Naive B cell (primary cell): ENCODE results near the gene TOM1L2. TPM values are rescaled to one million over a fixed set of nuclear protein-coding genes. Genes with fewer than 3 reads are reported as not detected.

Source experiments
- ATAC-seq, 2 donors: fragments of 150-1000 bp; cut with Tn5 transposase; 2 replicates each; pipeline ENCODE4 v1.10.0; 2021; ENCODE audit warnings: low read depth in 2 of 2, mild to moderate bottlenecking in 2 of 2, moderate library complexity in 2 of 2
- DNase-seq: peaks from one replicate; pipeline ENCODE4 v3.0.0; 2022
- H3K27ac Mint-ChIP-seq, 6 donors: one replicate each; pipeline ENCODE4 v1.8.0; 2020 to 2022; ENCODE audit warnings: mild to moderate bottlenecking in 6 of 6, mixed read lengths in 6 of 6, moderate library complexity in 5 of 6, inconsistent platforms in 2 of 6
- H3K27me3 Mint-ChIP-seq, 3 donors: one replicate each; pipeline ENCODE4 v1.8.0; 2021 to 2022; ENCODE audit warnings: mixed read lengths in 3 of 3, mild to moderate bottlenecking in 1 of 3
- H3K36me3 Mint-ChIP-seq, 2 donors: one replicate each; pipeline ENCODE4 v1.8.0; 2020 to 2022; ENCODE audit warnings: mixed read lengths in 2 of 2, inconsistent platforms in 1 of 2, mild to moderate bottlenecking in 1 of 2
- H3K4me1 Mint-ChIP-seq, 3 donors: one replicate each; pipeline ENCODE4 v1.8.0; 2020 to 2022; ENCODE audit warnings: mixed read lengths in 3 of 3, inconsistent platforms in 1 of 3, mild to moderate bottlenecking in 1 of 3, moderate library complexity in 1 of 3
- H3K4me3 Mint-ChIP-seq, 8 donors: one replicate each; pipeline ENCODE4 v1.8.0; 2020 to 2022; ENCODE audit warnings: mild to moderate bottlenecking in 8 of 8, mixed read lengths in 8 of 8, moderate library complexity in 8 of 8, inconsistent platforms in 2 of 8
- H3K9me3 Mint-ChIP-seq, 7 donors: one replicate each; pipeline ENCODE4 v1.8.0; 2020 to 2022; ENCODE audit warnings: mixed read lengths in 7 of 7, mild to moderate bottlenecking in 5 of 7, inconsistent platforms in 2 of 7, moderate library complexity in 1 of 7
- polyA plus RNA-seq, 6 donors: library from polyadenylated mRNA; unstranded; fragments of 300-500 nt; fragmentation: Illumina TruSeq; gene quantifications; one replicate each; pipeline ENCODE4 v1.2.3, GENCODE V29; 2021; ENCODE audit warnings: low read depth in 6 of 6

Gene TOM1L2
- polyA plus RNA-seq, 6 donors from 2014 or later = 2.5 to 7.0 (median 3.0) TPM

- DNase-seq = no peak
- no peak overlapping the region for H3K4me3 Mint-ChIP-seq
- H3K36me3 Mint-ChIP-seq = peaks cover 17 to 20% of the 10 kb centered on the region in 2 donors
- no peaks in the 10 kb centered on the region for H3K4me1 Mint-ChIP-seq
- H3K27me3 Mint-ChIP-seq = no peaks in the 10 kb centered on the region
- no peaks in the 10 kb centered on the region for H3K9me3 Mint-ChIP-seq
- no peak overlapping the region for H3K27ac Mint-ChIP-seq
- no peak for ATAC-seq
Observed at GRCh38 chr17:17871913-17872312, 100.3 kb downstream of the TOM1L2 start.

DNA sequence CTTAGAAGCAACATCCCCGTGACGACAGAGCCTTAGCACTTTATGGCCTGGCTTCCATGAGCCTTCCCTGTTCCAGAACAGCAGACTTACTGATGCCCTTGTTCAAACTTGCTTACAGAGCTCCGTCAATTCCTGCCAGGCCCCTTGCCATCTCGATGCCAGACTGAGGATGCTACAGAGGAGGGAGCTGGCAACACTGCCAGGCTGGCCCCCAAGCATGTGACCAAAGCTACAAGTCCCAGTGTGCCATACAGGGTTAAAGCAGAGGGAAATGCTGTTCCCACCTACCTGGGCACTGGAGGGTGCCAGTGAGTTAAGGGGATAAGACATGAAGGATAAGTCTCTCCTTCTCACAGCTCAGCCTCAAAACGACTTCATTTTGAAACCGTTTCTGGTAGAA lies 102.0 kb downstream of the TOM1L2 start:
- Mint-ChIP-seq H3K27me3 (no peaks in the 10 kb centered on the region), H3K4me1 (no peaks in the 10 kb centered on the region), H3K27ac (peak overlapping the region in 1 of 6 donors; percentile 53), H3K36me3 (peaks cover under 1 to 6% of the 10 kb centered on the region in 2 donors), H3K4me3 (no peak overlapping the region), H3K9me3 (no peaks in the 10 kb centered on the region)
- ATAC-seq (no peak), DNase-seq (no peak)

DNA sequence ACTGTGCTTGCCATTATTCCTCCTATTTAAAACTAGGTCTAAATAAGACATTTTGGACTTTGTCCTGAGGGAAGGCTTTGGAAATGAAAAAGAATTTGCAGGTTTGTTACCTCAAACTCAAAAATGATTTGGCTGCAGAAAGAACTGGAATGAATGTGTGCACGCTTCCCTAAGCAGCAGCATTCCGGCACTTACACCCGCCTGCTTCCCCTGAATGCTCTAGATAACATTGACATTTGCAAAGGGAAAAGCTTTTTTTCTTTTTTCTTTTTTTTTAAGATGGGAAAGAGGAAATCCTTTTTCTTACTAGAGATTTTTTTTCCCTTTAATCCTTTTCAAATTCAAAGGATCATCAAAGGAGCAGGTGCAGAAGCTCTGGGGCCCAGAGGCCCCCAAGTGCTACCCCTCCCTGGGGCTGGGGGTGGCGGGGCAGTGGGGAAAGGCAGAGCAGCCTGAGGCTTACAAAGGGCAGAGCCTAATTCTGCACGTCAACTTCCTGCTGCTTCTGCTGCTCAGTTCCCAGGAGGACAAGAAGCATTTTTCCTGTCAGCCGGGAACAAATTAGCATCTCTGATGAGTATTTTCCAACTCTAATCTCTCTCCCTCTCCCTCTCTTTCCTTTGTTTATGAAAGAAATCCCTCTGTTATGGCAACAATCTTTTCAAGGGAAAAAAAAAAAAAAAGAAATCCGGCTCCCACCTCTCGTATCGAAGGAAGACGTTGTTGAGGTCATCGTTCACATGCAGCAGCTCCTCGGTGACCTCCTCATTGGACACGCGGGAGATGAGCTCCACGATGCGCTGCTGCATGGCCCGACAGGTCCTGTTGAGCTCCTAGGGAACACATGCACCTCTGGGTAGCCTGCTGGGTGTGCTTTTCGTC lies 103.3 kb downstream of the TOM1L2 start:
- Mint-ChIP-seq H3K4me1 (no peaks in the 10 kb centered on the region), H3K9me3 (no peaks in the 10 kb centered on the region), H3K36me3 (peaks cover 0 to 6% of the 10 kb centered on the region in 2 donors), H3K27me3 (no peaks in the 10 kb centered on the region), H3K4me3 (no peak overlapping the region), H3K27ac (no peak overlapping the region)
- DNase-seq (no peak), ATAC-seq (no peak)

GRCh38 chr17:17866897-17867296 lies 105.3 kb downstream of the TOM1L2 start:
- ATAC-seq (no peak), DNase-seq (no peak)
- Mint-ChIP-seq H3K36me3 (no peaks in the 10 kb centered on the region), H3K9me3 (no peaks in the 10 kb centered on the region), H3K4me3 (no peak overlapping the region), H3K27ac (no peak overlapping the region), H3K27me3 (no peaks in the 10 kb centered on the region), H3K4me1 (no peaks in the 10 kb centered on the region)

GRCh38 chr17:17866425-17866824 lies 105.8 kb downstream of the TOM1L2 start:
- DNase-seq = no peak
- Mint-ChIP-seq H3K4me1 (no peaks in the 10 kb centered on the region), H3K4me3 (no peak overlapping the region), H3K9me3 (no peaks in the 10 kb centered on the region), H3K36me3 (no peaks in the 10 kb centered on the region), H3K27ac (no peak overlapping the region), H3K27me3 (no peaks in the 10 kb centered on the region)
- no peak for ATAC-seq

GRCh38 chr17:17865035-17865434 lies 107.2 kb downstream of the TOM1L2 start:
- no peaks in the 10 kb centered on the region for H3K9me3 Mint-ChIP-seq

DNA sequence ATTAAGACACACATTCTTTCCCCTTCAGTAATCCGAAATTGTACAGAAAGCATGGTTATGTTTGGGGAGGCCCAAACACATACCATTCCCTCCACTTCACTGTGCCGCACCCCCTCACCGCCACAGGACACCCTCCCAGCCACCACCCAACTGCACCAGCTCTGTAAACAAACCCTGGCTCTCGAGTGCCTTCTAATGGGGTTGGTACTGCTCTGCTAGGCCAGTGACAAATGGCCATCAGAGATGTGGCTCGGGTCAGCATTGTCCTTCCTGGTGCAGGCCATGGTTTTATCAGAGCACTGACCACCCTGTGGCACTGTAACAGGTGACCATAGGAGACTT lies 111.5 kb downstream of the TOM1L2 start:
- Mint-ChIP-seq H3K4me1 (peaks cover 0 to 3% (median 0%) of the 10 kb centered on the region in 3 donors), H3K9me3 (no peaks in the 10 kb centered on the region), H3K27me3 (no peaks in the 10 kb centered on the region), H3K36me3 (no peaks in the 10 kb centered on the region), H3K4me3 (no peak overlapping the region), H3K27ac (peak overlapping the region in 1 of 6 donors; percentile 68)
- ATAC-seq = no peak
- DNase-seq = no peak

More at GRCh38 chr17:17865035-17865434, 107.2 kb downstream of the TOM1L2 start:
- H3K36me3 Mint-ChIP-seq = no peaks in the 10 kb centered on the region
- DNase-seq (no peak), ATAC-seq (no peak)
- H3K4me3 Mint-ChIP-seq = no peak overlapping the region
- H3K27me3 Mint-ChIP-seq = no peaks in the 10 kb centered on the region
- peaks cover 0 to 3% (median 0%) of the 10 kb centered on the region in 3 donors for H3K4me1 Mint-ChIP-seq
- H3K27ac Mint-ChIP-seq = no peak overlapping the region

- H3K27me3 Mint-ChIP-seq = no peaks in the 10 kb centered on the region
- peak; percentile 97 to 98 for ATAC-seq
- no peak overlapping the region for H3K4me3 Mint-ChIP-seq
- DNase-seq = peak; percentile 67
- peaks cover 0 to 3% (median 0%) of the 10 kb centered on the region in 3 donors for H3K4me1 Mint-ChIP-seq
- H3K27ac Mint-ChIP-seq = no peak overlapping the region
- H3K36me3 Mint-ChIP-seq = no peaks in the 10 kb centered on the region
- H3K9me3 Mint-ChIP-seq = no peaks in the 10 kb centered on the region
Observed at GRCh38 chr17:17859909-17860765, 112.1 kb downstream of the TOM1L2 start.

DNA sequence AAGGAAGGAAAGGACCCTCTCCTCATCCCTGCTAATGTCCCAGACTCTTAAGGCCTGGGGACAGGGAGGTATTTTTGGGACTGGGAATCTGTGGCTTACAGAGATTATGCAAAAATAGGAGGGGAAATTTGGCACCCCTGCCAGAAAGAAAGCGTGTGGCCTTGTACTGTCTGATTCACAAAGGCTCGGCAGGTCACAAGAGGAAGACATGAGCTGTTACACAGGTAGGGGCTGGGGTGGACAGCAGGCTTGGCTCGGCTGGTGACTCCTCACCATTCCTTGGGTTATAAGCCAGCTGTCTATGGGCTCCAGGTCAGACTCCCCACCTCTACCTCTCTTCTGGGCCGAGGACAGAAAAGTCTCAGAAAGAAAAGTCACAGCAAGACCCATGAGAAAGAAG lies 114.7 kb downstream of the TOM1L2 start:
- Mint-ChIP-seq H3K4me1 (peaks cover 0 to 3% (median 0%) of the 10 kb centered on the region in 3 donors), H3K27me3 (no peaks in the 10 kb centered on the region), H3K9me3 (no peaks in the 10 kb centered on the region), H3K27ac (peak overlapping the region in 1 of 6 donors; percentile 86), H3K36me3 (no peaks in the 10 kb centered on the region), H3K4me3 (peak overlapping the region in 1 of 8 donors; percentile 61)
- ATAC-seq = no peak
- DNase-seq = no peak

DNA sequence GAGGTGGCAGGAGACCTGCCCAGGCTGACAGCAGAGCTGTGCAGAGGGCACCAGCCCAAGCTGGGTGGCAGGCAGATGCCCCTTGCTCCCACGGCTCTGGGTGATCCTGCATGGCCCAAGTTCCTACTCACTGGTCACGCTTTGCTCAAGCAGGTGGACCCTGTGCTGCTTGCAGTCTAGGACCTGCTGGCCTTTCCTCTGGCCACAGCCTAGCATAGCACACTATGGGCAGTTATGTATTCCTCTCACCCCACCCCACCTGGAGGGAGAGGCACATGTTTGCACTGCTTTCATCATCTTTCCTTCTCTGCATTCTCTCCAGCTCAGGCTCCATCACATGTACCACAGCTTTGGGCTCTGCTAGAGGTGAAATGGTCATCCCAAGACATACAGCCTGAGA lies 115.8 kb downstream of the TOM1L2 start:
- H3K9me3 Mint-ChIP-seq = no peaks in the 10 kb centered on the region
- H3K27me3 Mint-ChIP-seq = no peaks in the 10 kb centered on the region
- no peak overlapping the region for H3K4me3 Mint-ChIP-seq
- H3K36me3 Mint-ChIP-seq = no peaks in the 10 kb centered on the region
- DNase-seq (no peak), ATAC-seq (no peak)
- peaks cover 9 to 10% (median 9%) of the 10 kb centered on the region in 3 donors for H3K4me1 Mint-ChIP-seq
- H3K27ac Mint-ChIP-seq = peak overlapping the region in 1 of 6 donors; percentile 49

- Mint-ChIP-seq H3K4me1 (peaks cover 13 to 14% (median 13%) of the 10 kb centered on the region in 3 donors), H3K4me3 (no peak overlapping the region)
Observed at GRCh38 chr17:17855976-17856375, 116.2 kb downstream of the TOM1L2 start.

GRCh38 chr17:17853811-17854447 lies 118.3 kb downstream of the TOM1L2 start:
- H3K27me3 Mint-ChIP-seq = no peaks in the 10 kb centered on the region
- H3K9me3 Mint-ChIP-seq = no peaks in the 10 kb centered on the region
- no peaks in the 10 kb centered on the region for H3K36me3 Mint-ChIP-seq
- ATAC-seq (no peak), DNase-seq (no peak)
- no peak overlapping the region for H3K4me3 Mint-ChIP-seq
- peaks cover 24 to 33% (median 31%) of the 10 kb centered on the region in 3 donors for H3K4me1 Mint-ChIP-seq
- H3K27ac Mint-ChIP-seq = peak overlapping the region in 1 of 6 donors; percentile 42

More at GRCh38 chr17:17855976-17856375, 116.2 kb downstream of the TOM1L2 start:
- Mint-ChIP-seq H3K36me3 (no peaks in the 10 kb centered on the region), H3K9me3 (no peaks in the 10 kb centered on the region), H3K27ac (peak overlapping the region in 1 of 6 donors; percentile 53), H3K27me3 (no peaks in the 10 kb centered on the region)
- ATAC-seq = no peak
- no peak for DNase-seq

- Mint-ChIP-seq H3K27me3 (no peaks in the 10 kb centered on the region), H3K27ac (no peak overlapping the region), H3K36me3 (no peaks in the 10 kb centered on the region), H3K4me3 (no peak overlapping the region), H3K9me3 (no peaks in the 10 kb centered on the region), H3K4me1 (peaks cover 27 to 41% (median 33%) of the 10 kb centered on the region in 3 donors)
- DNase-seq = no peak
- no peak for ATAC-seq
Observed at GRCh38 chr17:17852930-17853329, 119.3 kb downstream of the TOM1L2 start.
